Mammary epithelial cell (primary cell): ENCODE results near the gene SPECC1.

ENCODE experiments used
- EZH2 ChIP-seq: IDR thresholded peaks from 2 replicates; pipeline ENCODE4 v1.6.1; 2012; ENCODE audit warnings: low read length, inconsistent platforms, borderline replicate concordance
- TF ChIP-seq, protein P1 (sequence below), 2 donors: IDR thresholded peaks in 1 of 2; conservative IDR thresholded peaks in 1 of 2; 2 replicates each; pipeline ENCODE4 v1.5.1; 2011 to 2012; ENCODE audit warnings: inconsistent platforms in 2 of 2, low read length in 2 of 2, mild to moderate bottlenecking in 2 of 2, control low read depth in 1 of 2, low read depth in 1 of 2; ENCODE audit not compliant: insufficient read depth in 1 of 2; ENCODE audit errors: extremely low read depth in 1 of 2

DNA sequence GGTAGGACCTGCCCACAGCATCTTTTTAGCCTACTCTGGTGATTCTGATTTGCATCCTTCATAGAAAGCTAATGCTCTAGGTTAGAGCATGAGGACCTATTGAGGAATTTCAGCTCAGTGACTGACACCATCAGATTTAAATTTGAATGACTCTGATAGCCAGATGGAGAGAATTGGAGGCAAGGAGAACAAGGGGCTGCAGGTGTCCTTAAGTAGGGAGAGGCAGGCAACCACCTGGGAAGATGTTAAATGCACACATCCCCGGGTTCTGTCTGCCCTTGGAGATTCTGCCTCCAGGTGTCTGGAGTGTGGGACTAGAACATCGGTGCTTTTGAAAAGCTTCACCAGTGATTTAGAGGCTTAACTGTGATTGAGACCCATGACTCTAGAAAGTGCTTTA, 221.8 kb downstream of the SPECC1 start:
- no peak for TF ChIP-seq EZH2
- TF ChIP-seq, protein P1, sequence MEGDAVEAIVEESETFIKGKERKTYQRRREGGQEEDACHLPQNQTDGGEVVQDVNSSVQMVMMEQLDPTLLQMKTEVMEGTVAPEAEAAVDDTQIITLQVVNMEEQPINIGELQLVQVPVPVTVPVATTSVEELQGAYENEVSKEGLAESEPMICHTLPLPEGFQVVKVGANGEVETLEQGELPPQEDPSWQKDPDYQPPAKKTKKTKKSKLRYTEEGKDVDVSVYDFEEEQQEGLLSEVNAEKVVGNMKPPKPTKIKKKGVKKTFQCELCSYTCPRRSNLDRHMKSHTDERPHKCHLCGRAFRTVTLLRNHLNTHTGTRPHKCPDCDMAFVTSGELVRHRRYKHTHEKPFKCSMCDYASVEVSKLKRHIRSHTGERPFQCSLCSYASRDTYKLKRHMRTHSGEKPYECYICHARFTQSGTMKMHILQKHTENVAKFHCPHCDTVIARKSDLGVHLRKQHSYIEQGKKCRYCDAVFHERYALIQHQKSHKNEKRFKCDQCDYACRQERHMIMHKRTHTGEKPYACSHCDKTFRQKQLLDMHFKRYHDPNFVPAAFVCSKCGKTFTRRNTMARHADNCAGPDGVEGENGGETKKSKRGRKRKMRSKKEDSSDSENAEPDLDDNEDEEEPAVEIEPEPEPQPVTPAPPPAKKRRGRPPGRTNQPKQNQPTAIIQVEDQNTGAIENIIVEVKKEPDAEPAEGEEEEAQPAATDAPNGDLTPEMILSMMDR (conservative IDR thresholded peaks at IDR 0.05 in 1 of 2, IDR thresholded peaks at IDR 0.05 in 1 of 2; ENCODE audit: extremely low read depth in 1 of 2, insufficient read depth in 1 of 2, low read depth in 1 of 2, low read length in 2 of 2) = no peak
